ENCODE results near the gene CSF1.
"Not testable (repeated sequence)": the region's sequence is repeated elsewhere in the genome, so short reads cannot be mapped to it uniquely, and the experiment has no call there.

The CSF1 gene

DNA sequence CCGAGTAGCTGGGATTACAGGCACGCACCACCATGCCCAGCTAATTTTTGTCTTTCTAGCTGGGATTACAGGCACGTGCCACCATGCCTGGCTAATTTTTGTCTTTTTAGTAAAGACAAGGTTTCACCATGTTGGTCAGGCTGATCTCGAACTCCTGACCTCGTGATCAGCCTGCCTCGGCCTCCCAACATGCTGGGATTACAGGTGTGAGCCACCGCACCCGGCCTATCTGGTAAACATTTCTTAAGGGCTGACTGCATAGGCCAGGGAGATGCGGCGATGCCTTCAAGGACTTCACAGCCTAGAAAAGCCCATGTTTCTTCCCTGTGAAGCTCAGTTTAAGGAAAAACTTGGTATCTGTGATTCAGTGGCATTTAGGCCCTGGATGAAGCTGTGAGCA, 9.7 kb downstream of the CSF1 start:
- not testable (repeated sequence) for FAIRE-seq

DNA sequence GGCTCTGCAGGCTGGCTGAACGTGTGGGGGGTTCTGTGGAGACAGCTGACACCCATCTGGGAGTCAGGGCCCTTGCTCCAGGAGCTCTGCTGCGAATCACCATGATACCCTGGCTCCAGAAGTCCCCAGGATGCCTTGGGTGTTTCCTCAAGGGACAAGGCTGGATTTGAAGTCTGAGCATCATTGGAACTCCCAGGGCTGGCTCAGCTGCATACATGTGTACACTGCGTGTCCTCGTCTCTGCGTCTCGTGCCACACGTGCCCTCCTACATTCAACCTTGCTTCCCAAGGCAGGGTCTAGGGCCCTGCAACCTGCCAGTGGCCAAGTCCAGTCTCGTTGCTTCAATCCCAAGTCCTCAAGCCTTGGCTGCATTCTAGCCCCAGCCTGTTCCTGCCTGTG, 11.7 kb downstream of the CSF1 start:
- FAIRE-seq = no peak

DNA sequence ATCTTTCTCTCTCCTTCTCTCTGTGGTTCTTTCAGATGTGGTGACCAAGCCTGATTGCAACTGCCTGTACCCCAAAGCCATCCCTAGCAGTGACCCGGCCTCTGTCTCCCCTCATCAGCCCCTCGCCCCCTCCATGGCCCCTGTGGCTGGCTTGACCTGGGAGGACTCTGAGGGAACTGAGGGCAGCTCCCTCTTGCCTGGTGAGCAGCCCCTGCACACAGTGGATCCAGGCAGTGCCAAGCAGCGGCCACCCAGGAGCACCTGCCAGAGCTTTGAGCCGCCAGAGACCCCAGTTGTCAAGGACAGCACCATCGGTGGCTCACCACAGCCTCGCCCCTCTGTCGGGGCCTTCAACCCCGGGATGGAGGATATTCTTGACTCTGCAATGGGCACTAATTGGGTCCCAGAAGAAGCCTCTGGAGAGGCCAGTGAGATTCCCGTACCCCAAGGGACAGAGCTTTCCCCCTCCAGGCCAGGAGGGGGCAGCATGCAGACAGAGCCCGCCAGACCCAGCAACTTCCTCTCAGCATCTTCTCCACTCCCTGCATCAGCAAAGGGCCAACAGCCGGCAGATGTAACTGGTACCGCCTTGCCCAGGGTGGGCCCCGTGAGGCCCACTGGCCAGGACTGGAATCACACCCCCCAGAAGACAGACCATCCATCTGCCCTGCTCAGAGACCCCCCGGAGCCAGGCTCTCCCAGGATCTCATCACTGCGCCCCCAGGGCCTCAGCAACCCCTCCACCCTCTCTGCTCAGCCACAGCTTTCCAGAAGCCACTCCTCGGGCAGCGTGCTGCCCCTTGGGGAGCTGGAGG, 12.7 kb downstream of the CSF1 start:
- no peak for FAIRE-seq

DNA sequence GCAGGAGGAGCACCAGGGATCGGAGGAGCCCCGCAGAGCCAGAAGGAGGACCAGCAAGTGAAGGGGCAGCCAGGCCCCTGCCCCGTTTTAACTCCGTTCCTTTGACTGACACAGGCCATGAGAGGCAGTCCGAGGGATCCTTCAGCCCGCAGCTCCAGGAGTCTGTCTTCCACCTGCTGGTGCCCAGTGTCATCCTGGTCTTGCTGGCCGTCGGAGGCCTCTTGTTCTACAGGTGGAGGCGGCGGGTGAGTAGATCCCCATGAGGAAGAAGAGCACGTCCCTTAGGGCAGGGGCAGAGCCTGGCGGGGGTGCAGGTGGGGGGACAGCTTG, 13.3 kb downstream of the CSF1 start:
- FAIRE-seq = no peak

DNA sequence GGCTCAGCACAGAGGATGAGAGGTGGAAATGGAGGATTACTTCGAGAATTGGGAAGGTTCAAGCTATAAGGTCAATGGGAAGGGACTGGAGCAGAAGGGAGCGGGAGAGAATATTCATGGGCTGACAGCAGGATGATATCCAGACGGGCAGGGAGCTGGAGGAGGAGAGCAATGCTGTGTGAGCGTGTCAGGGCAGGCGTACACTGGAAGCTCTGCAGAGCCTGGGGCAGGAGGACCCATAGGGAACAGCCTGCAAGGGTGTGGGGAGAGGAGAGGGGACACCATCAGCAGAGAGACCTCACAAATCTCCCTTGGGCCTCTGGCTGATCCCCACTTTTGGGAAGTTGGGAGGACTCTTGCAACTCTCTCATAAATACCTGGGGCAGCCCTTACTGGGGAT, 13.7 kb downstream of the CSF1 start:
- no peak for FAIRE-seq

DNA sequence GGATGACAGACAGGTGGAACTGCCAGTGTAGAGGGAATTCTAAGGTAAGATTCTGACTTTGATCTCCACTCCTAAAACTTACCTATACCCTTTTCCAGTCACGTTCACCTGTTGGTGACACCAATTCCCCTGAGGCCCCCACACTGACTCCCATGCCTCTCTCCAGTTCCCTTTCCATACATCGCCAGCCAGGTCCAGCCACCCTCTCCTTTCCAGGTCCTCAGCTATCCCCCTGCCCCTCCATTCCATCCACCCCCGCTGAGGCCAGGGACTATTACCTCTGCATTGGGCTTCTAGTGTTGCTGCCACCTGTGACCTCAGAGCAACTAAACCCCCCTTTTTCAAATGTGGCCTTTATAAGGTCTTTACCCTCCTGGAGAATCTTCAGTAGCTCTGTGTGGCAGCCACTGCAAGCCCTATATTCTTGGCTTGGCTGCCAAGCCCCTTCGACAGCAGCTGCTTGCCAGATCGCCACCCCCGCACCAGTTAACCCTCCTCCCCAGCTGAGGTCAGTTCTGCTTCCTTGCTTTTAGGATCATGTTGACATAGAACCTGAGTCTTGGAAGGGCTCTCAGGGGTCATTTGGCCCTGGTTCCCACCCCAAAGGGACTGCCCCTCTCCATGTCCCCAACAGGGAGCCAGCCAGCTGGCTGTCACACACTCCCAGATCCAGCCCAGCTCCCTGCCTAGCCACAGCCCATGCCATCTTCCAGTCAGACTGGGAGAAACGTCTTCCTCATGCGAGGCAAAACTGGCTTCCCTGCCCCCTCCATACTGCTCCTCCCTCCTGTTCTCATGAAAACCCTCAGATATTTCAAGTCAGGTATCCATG, 14.7 kb downstream of the CSF1 start:
- no peak for FAIRE-seq

DNA sequence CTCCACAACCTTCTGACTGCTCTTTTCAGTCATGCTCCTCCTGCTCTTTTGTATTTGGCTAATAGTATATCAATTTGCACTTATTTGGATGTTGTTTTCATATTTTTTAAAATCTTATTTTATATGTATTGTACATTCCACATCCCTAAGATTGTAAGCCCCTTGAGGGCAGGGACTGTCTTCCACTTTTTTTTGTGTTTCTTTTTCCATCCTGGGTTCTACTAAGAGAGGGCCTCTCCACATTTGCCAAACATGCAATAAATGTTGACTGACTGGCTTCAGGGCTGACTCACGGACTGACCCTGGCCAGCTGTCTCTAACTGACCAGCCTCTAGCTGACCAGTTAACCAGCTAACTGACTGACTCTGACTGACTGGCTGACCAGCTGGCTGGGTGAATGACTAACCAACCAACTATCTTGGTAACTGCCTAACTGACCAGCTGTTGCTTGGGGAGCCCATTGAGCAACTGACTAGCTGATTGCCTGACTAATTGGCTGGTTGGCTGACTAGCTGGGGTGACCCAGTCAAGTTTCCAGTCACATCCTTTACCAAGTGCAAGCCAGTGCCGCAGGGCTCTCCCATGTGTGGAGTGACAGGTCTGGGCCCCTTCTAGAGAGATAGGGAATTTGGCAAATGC, 16.1 kb downstream of the CSF1 start:
- no peak for FAIRE-seq

DNA sequence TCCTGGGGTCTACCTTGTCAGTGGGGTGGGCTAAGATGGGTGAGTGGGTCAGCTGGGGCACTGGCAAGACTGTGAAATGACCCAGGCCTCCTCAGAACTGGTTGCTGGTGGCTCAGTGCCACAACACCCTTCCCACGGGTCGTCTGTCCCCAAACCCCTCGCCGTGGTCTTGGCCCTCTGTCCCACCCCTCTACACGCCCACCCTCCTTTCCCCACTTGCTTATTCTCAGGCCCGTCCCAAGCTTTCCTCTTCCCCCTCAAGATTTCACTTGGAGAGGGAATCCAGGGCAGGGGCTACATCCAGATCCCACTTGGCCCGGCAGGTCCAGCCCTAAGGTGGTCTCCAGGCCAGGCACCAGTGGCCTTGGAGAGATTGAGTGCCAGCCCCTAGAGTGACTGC, 16.7 kb downstream of the CSF1 start:
- FAIRE-seq = no peak

DNA sequence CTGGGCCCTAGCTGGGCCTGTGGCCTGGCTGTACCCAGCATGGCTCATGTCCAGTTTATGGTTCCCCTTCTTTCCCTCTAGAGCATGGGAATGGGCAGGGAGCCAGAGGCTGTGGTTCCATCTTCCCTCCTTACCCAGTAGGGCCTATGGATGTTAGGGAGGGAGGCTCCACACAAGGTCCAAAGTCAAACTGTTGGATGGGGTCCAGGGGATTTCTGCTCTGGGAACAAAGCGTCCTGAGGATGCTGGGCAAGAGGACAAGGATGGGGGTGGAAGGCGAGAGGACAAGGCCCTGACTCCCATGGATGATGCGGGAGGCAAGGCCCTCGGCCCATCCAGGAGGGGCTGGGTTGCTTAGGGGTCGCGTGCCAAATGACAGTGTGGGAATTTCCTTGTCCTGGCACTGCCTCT, 17.3 kb downstream of the CSF1 start:
- FAIRE-seq = no peak

DNA sequence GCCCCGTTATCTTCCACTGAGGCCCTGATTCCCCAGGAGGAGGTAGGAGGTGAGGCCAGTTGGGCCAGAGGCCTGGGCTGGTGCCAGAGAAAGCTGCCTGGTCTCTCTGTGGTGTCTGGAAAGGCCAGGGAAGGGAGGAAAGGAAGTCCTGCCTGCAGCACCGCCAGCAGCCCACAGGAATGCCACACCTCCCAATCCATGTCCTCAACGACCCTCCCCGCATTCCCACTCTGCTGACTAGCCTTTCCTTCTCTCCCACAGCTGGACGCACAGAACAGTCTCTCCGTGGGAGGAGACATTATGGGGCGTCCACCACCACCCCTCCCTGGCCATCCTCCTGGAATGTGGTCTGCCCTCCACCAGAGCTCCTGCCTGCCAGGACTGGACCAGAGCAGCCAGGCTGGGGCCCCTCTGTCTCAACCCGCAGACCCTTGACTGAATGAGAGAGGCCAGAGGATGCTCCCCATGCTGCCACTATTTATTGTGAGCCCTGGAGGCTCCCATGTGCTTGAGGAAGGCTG, 18.0 kb downstream of the CSF1 start:
- FAIRE-seq = no peak

DNA sequence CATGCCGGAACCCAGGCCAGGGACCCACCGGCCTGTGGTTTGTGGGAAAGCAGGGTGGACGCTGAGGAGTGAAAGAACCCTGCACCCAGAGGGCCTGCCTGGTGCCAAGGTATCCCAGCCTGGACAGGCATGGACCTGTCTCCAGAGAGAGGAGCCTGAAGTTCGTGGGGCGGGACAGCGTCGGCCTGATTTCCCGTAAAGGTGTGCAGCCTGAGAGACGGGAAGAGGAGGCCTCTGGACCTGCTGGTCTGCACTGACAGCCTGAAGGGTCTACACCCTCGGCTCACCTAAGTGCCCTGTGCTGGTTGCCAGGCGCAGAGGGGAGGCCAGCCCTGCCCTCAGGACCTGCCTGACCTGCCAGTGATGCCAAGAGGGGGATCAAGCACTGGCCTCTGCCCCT, 18.5 kb downstream of the CSF1 start:
- FAIRE-seq = no peak

DNA sequence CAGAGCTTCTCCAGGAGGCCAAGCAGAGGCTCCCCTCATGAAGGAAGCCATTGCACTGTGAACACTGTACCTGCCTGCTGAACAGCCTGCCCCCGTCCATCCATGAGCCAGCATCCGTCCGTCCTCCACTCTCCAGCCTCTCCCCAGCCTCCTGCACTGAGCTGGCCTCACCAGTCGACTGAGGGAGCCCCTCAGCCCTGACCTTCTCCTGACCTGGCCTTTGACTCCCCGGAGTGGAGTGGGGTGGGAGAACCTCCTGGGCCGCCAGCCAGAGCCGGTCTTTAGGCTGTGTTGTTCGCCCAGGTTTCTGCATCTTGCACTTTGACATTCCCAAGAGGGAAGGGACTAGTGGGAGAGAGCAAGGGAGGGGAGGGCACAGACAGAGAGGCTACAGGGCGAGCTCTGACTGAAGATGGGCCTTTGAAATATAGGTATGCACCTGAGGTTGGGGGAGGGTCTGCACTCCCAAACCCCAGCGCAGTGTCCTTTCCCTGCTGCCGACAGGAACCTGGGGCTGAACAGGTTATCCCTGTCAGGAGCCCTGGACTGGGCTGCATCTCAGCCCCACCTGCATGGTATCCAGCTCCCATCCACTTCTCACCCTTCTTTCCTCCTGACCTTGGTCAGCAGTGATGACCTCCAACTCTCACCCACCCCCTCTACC, 19.1 kb downstream of the CSF1 start:
- no peak for FAIRE-seq

DNA sequence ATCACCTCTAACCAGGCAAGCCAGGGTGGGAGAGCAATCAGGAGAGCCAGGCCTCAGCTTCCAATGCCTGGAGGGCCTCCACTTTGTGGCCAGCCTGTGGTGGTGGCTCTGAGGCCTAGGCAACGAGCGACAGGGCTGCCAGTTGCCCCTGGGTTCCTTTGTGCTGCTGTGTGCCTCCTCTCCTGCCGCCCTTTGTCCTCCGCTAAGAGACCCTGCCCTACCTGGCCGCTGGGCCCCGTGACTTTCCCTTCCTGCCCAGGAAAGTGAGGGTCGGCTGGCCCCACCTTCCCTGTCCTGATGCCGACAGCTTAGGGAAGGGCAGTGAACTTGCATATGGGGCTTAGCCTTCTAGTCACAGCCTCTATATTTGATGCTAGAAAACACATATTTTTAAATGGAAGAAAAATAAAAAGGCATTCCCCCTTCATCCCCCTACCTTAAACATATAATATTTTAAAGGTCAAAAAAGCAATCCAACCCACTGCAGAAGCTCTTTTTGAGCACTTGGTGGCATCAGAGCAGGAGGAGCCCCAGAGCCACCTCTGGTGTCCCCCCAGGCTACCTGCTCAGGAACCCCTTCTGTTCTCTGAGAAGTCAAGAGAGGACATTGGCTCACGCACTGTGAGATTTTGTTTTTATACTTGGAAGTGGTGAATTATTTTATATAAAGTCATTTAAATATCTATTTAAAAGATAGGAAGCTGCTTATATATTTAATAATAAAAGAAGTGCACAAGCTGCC, 19.8 kb downstream of the CSF1 start:
- no peak for FAIRE-seq

DNA sequence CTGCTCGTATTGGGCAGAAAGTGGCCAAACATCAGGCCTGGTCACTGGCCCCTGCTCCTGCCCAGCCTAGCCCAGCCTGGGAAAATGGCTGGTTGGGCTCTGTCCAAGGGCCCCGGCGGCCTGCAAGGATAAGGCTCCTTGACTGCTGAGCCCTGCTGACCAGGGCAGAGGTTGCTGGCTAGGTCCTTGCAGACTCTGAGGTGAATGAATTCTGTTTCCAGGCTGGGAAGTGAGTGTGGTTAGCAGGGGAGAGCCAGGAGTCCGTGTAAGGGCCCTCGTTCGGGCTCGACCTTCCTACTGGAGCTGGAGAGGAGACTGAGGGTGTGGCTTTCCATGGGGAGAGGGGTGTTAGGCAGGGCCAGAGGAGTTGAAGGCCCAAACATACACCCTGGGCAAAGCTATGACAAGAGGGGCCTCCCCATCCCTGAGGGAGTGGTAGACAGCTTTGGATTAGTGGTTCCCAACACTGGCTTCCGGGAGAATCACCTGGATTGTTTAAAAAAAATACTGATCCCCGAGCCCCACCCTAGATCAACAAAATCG, 20.6 kb downstream of the CSF1 start:
- FAIRE-seq = no peak

DNA sequence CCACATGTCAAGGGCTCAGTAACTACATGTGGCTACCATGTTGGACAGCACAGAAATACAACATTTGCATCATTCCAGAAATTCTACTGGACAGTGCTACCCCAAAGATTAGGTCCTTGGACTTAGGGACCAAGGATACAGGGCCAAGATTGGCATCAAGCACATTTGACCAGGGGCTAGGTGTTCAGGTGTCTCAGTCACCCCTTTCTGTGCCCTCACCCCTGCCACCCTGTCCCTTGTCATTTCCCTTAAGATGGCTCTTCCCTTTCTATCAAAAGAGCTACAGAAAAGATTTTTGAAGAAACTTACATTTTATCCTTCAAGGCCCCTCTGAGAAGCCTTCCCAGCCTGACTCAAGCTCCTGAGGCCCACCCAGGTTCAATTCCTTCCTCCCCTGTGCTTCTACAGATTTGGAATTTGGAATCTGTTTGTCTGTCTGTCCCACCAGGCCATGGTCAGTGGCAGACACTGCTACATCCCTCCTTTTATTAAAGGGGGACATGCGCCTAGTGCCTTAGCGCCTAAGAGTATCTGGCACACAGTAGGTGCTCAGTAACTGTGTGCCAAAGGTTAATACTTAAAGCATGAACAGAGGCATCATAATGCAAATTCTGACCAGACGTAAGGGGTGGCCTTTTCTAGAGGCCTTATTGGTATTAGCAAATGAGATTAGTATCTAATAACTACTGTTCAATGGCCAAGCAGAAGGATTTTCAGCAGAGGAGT, 21.4 kb downstream of the CSF1 start:
- no peak for FAIRE-seq

DNA sequence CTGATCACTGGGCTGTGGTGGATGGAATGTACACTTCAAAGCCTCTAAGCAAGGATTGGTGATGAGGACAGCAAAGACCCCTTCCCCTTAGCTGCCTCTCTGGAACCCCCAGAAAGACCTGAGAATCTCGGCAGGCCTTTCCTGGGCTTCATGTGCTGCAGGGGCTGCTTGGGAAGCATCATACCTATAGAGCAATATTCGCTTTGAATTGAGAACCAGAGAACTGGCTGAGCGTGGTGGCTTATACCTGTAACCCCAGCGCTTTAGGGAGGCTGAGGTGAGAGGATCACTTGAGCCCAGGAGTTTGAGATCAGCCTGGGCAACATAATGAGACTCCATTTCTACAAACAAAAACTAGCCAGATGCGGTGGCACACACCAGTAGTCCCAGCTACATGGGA, 22.0 kb downstream of the CSF1 start:
- FAIRE-seq = no peak

DNA sequence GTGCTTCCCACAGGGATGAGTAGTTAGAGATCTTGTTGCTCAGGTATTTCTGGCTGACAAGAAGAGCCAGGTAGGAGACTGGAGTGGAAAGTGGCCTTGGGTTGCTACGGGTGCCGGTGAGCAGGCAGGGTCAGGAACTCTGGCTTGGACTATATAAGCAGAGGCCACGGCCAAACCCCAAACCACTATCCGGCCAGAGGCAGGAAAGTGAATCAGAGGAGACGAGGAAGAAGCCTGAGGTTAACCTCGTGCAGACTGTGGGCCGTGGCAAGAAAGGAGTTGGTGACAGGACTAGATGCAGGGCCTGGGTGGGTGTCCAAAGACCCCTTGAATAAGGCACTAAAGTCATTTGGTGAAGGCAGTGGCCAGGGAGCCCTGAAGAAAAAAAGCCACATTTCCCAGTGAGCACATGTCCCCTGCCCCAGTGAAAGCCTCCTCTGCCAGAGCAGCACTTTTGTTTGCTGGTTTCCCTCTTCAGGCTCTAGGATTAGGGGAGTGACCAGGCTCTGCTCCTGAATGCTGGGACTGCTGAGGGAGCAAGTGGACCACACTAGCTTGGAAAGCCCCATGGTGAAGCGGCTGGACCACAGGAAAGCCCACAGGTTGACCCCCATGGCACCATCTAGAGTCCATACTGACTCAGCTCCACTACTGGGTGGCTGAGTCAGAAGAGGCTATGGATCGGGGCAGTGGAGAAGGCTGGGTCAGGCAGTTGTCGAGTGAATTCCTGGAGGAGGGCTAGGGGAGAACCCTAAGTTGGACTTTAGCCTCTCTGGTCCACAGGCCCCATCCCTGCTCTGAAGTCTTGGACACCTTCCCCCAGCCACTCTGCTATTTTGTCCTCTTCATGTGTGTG, 23.4 kb downstream of the CSF1 start:
- FAIRE-seq = no peak

DNA sequence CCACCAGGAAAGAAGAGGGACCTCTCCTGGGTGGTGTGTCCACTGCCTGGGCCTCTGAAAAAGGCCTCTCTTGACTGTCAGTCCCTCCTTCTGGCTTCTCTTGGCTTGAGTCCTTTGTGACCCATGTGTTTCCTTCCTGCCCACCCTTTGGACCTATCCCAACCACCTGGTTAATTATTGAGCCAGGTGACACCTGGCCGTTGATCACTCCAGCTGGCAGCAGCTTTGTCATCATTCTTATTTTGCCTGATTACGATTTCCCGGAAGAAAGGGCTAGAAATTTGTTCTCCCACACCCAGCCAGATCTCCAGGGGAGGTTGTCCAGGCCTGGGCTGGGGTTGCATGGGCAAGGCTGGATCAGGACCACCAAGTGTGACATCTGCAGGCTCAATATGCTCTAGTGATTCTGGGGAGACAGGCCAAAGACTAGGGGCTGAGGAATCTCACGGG, 24.8 kb downstream of the CSF1 start:
- no peak for FAIRE-seq

DNA sequence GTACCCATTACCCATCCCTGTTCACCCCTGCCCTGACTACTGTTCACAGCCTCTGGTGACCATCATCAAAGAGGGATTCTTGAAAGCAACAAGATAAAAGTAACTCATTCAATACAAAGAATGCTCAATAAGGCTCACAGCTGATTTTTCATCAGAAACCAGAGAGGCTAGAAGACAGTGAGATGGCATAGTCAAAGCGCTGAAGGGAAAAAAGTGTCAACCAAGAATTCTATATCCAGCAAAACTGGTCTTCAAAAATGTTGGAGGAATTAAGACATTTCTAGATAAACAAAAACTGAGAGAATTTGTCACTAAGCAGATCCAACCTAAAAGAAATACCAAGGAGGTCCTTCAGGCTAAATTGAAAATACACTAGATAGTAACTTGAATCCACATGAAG, 27.1 kb downstream of the CSF1 start:
- FAIRE-seq = no peak

DNA sequence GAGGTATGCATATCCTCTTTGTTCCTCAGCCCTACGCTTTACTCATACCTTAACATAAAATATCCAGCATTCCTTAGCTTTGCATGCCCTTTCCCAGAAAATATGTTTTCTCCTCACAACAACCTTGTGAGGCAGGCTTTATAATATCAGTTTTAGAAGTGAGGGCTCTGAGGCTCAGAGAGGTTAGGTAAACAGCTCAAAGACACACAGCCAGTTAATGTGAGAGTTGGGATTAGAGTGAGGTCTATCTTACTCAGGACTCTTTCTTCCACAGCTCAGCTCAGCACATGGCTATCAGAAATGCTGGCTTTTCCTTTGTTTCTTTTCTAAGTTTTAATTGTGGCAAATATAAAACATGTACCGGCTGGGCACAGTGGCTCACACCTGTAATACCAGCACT, 27.9 kb downstream of the CSF1 start:
- no peak for FAIRE-seq

All from G401.6 (cell line).